Stimulated activated CD4-positive, alpha-beta T cell treated with anti-CD3 and anti-CD28 coated beads, TNF-alpha, amount 100 ng/mL, for 1 hour (primary cell): ENCODE measurements around the gene PAX7.
"Not testable (repeated sequence)": the region's sequence is repeated elsewhere in the genome, so short reads cannot be mapped to it uniquely, and the experiment has no call there.

Experiments
- DNase-seq, 3 donors: peaks; one replicate each; pipeline ENCODE4 v3.0.0-alpha.2; 2020; ENCODE audit warnings: low read depth in 3 of 3, low spot score in 1 of 3

The PAX7 gene

GRCh38 chr1:18724801-18725200 is 94.2 kb downstream of the PAX7 start:
- no peak for DNase-seq

GRCh38 chr1:18725231-18725895 is 94.7 kb downstream of the PAX7 start:
- DNase-seq: no peak

- no peak for DNase-seq
Measured at GRCh38 chr1:18726368-18726767, 95.7 kb downstream of the PAX7 start.

- no peak for DNase-seq
Measured at GRCh38 chr1:18727956-18728355, 97.3 kb downstream of the PAX7 start.

- no peak for DNase-seq
Measured at GRCh38 chr1:18730321-18730720, 99.7 kb downstream of the PAX7 start.

- DNase-seq: no peak
Measured at GRCh38 chr1:18731148-18731547, 100.5 kb downstream of the PAX7 start.

GRCh38 chr1:18731591-18732235 is 101.1 kb downstream of the PAX7 start:
- no peak for DNase-seq

- no peak for DNase-seq
Measured at GRCh38 chr1:18732686-18733085, 102.0 kb downstream of the PAX7 start.

GRCh38 chr1:18734001-18734400 is 103.4 kb downstream of the PAX7 start:
- DNase-seq: no peak

- DNase-seq: no peak
Measured at GRCh38 chr1:18734461-18735223, 104.0 kb downstream of the PAX7 start.

- no peak for DNase-seq
Measured at GRCh38 chr1:18735224-18735997, 104.8 kb downstream of the PAX7 start.

- DNase-seq: no peak
Measured at GRCh38 chr1:18736958-18737357, 106.3 kb downstream of the PAX7 start.

- DNase-seq: no peak
Measured at GRCh38 chr1:18738126-18738525, 107.5 kb downstream of the PAX7 start.

GRCh38 chr1:18738617-18739016 is 108.0 kb downstream of the PAX7 start:
- DNase-seq: no peak

- no peak for DNase-seq
Measured at GRCh38 chr1:18739408-18739807, 108.8 kb downstream of the PAX7 start.

GRCh38 chr1:18739897-18740296 is 109.3 kb downstream of the PAX7 start:
- no peak for DNase-seq

GRCh38 chr1:18740617-18741016 is 110.0 kb downstream of the PAX7 start:
- no peak for DNase-seq

GRCh38 chr1:18743233-18743632 is 112.6 kb downstream of the PAX7 start:
- no peak for DNase-seq

GRCh38 chr1:18744381-18744780 is 113.7 kb downstream of the PAX7 start:
- DNase-seq: not testable (repeated sequence)

- DNase-seq: no peak
Measured at GRCh38 chr1:18746981-18747380, 116.3 kb downstream of the PAX7 start.

- no peak for DNase-seq
Measured at GRCh38 chr1:18747671-18748070, 117.0 kb downstream of the PAX7 start.

GRCh38 chr1:18748435-18748834 is 117.8 kb downstream of the PAX7 start:
- no peak for DNase-seq
